ENCODE data around the gene HAGHL.

Gene HAGHL

DNA sequence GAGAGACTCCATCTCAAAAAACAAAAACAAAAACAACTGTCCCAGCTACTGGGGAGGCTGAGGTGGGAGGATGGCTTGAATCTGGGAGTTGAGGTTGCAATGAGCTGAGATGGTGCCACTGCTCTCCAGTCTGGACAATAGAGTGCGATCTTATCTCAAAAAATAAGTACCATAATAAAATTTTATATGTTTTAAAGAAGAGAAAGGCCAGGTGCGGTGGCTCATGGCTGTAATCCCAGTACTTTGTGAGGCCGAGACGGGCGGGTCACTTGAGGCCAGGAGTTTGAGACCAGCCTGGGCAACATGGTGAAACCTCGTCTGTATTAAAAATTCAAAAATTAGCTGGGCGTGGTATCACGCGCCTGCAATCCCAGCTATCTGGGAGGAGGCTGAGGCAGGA, 49.9 kb downstream of the HAGHL start:
- DNase-seq, result no peak

DNA sequence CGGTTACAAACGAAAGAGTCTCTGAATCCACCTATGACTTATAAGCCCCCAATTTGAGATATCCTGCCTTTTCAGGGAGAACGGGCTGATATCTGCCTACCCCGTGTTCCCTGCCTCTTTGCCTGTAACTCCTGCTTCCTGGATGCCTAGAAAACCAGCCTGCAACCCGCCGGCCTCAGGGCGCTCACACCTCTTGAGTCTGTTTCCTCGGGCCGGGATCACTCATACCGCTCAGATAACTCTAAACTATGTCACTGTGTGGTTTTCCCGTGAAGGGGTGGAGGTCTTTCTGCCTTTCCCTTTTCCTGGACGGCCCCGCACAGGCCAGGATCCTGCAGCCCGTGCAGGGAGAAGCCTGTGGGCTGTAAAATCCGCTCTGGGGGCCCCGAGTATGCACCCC, 50.9 kb downstream of the HAGHL start:
- DNase-seq, result no peak

DNA sequence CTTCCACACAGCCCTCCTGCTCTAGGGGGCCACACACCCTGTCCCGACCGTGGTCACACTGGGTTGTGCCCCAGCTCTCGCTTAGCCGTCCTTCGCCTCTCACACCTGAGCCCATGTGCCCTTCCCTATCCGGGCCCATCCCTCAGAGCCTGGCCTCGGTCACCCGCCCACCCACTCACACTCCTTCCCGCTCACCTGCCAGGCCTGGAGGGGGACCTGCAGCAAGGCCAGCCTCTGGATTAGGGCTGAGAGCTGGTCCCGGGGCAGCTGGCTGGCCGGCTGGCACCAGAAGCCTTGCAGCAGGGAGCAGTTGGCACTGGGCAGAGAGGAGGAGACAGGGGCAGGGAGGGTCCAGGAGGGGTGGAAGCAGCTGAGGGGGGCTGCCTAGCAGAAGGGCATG, 51.5 kb downstream of the HAGHL start:
- DNase-seq, result no peak

DNA sequence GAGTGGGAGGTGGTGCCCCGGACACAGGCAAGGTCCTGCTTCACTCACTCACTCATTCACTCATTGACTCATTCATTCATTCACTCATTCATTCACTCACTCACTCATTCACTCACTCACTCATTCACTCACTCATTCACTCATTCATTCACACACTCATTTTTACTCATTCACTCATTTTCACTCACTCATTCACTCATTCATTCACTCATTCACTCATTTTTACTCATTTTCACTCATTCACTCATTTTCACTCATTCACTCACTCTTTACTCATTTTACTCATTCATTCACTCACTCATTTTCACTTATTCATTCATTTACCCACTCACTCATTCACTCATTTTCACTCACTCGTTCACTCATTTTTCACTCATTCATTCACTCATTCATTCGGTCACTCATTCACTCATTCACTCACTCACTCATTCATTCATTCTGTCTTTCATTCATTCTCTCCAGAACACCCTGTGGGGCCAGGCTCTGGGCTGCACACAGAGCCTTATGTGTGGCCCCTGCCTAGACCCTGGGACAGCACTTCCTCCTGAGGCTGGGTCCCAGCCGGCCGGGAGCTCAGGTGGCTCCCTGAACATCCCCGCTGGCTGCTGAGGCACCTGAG, 52.1 kb downstream of the HAGHL start:
- no peak for DNase-seq

All from NCI-H2107 (cell line).